ENCODE results near the gene DOCK10. TPM values are rescaled to one million over a fixed set of nuclear protein-coding genes. Genes with fewer than 3 reads are reported as not detected.

Gene DOCK10
- total RNA-seq, 4 donors from 2014 or later, result 8.3 to 47.4 (median 18.3) TPM

GRCh38 chr2:225074919-225075681 is 32.8 kb upstream of the DOCK10 start:
- no peak for TF ChIP-seq CTCF (IDR thresholded peaks at IDR 0.05; ENCODE audit: low read depth)

GRCh38 chr2:225074366-225074765 is 32.1 kb upstream of the DOCK10 start:
- no peak for TF ChIP-seq CTCF (IDR thresholded peaks at IDR 0.05; ENCODE audit: low read depth)

- no peak for TF ChIP-seq CTCF (IDR thresholded peaks at IDR 0.05; ENCODE audit: low read depth)
These were observed 30.9 kb upstream of the DOCK10 start for GRCh38 chr2:225073198-225073597.

DNA sequence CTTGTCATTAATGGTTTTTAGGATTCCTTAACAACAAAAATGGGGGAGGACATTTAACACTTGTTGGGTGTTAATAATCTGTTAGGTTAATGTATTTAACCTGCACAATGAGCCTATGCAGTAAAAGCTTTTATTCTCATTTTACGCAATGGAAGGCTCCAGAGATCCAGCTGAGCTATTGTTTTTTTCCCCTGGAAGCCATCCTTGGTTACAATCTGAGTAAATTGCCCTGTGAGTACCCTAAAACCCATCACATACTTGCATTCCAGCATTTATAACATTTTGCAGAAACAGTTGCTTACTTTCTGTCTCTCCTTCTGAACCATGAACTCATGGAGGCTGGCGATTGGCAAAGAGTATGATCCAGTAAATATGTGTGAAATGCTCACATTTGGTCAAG is 30.2 kb upstream of the DOCK10 start:
- no peak for TF ChIP-seq CTCF (IDR thresholded peaks at IDR 0.05; ENCODE audit: low read depth)

GRCh38 chr2:225070811-225071210 is 28.5 kb upstream of the DOCK10 start:
- TF ChIP-seq CTCF (IDR thresholded peaks at IDR 0.05; ENCODE audit: low read depth), result no peak

DNA sequence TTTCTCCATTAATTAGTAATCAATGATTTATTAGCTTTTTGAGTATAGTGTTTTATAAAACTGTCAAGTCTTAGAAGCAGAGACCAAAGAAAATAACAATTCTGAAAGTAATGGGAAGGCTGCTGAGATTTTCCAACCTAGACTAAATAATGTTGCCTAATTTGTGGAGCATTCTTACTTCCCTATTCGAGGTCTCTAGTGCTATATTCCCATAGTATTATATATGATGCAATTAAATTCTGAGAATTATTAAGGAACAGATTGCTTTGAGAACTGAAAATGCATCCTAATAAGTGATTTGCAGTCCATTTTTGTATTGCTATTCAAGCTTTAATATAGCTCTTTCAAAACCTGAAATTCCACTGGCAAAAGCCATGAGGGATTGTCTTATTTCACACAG is 27.7 kb upstream of the DOCK10 start:
- TF ChIP-seq CTCF (IDR thresholded peaks at IDR 0.05; ENCODE audit: low read depth), result no peak

GRCh38 chr2:225069477-225069876 is 27.2 kb upstream of the DOCK10 start:
- TF ChIP-seq CTCF (IDR thresholded peaks at IDR 0.05; ENCODE audit: low read depth), result no peak
